Measurements from ENCODE around the gene LYPD8.
"Not testable (repeated sequence)": the region's sequence is repeated elsewhere in the genome, so short reads cannot be mapped to it uniquely, and the experiment has no call there.

LYPD8 gene

GRCh38 chr1:248755517-248755916 lies at the start of gene LYPD8:
Gene LYPD8, minus strand, starts transcription at chr1:248755759. Its CDS starts 4,678 bp downstream, at chr1:248751081.
- no peak for DNase-seq

DNA sequence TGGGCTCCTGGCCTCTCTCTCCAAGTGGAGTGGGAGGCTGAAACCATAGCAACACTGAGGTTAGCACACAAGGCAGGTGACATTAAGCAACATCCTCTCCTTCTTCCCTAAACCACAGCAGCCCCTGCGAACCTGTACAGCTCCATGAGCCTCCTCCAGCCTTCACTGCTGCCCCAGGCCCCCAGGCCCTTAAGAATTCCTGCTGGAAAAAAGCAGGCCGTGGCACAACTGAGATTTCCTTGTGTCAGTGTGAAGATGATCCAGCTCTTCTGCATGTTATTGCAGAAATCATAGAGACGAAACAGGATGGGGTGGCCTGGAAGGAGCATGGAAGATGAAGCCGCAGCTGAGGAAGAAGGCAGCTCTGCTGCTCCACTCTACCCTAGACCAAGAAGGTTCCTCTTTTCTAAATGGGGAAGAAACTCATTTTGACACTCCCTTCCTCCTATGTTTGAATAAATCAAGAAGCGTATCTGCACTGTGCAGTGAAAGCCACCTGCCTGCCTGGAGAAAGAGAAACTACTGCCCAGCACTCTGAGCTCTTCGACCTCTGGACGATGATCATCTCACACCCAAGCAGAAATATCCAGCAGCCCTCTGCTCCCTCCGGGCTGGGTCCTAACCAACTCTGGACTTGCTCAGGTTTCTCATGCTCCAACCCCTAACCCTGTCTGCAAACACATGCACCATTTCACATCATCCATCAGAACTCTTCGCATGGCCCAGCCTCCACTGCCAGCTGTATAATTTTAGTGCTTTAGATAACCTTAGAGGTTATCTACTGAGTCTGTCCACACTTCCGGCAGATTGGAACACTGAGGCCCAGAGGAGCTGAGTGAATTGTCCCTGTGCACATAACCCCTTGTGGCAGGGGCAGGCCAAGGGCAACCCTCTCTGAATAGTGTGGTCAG lies 49.5 kb upstream of the LYPD8 start:
- no peak for DNase-seq

DNA sequence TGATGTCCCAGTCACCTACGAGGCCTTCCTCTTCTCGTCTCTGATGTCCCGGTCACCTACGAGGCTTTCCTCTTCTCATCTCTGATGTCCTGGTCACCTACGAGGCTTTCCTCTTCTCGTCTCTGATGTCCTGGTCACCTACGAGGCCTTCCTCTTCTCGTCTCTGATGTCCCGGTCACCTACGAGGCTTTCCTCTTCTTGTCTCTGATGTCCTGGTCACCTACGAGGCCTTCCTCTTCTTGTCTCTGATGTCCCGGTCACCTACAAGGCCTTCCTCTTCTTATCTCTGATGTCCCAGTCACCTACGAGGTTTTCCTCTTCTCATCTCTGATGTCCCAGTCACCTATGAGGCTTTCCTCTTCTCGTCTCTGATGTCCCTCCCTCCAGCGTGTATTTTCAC lies 47.9 kb upstream of the LYPD8 start:
- not testable (repeated sequence) for DNase-seq

- DNase-seq, result no peak
Measured at GRCh38 chr1:248802454-248802853, 46.9 kb upstream of the LYPD8 start.

DNA sequence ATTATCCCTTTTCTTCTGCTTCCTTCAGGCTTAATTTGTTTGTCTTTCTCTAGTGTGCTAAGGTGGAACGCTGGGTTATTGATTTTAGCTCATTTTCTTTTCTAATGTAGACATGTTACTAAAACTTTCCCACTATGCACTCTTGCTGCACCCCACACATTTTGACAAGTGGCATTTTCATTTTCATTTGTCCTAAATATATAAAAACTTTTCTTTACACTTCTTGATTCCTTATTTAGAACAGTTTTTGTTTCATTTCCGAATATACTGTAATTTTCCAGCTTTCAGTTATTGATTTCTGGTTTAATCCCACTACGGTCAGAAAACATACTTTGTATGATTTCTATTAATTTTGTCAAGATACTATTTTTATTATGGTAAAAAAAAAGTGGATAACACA lies 44.9 kb upstream of the LYPD8 start:
- no peak for DNase-seq

DNA sequence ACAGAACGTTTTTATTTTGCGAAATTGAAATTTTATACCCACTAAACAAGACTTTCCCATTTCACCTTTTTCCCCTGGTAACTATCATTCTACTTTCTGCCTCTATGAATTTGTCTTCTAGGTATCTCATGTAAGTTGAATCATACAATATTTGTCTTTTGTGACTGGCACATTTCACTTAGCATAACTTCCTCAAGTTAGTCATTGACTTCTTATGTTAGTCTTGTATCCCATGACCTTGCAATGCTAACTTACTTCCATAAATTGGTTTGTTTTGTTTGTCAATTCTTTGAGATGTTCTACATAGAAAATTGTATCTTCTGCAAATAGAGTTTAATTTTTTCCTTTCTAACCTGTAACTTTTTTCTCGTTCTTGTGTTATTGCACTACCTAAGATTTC lies 43.2 kb upstream of the LYPD8 start:
- DNase-seq, result no peak

DNA sequence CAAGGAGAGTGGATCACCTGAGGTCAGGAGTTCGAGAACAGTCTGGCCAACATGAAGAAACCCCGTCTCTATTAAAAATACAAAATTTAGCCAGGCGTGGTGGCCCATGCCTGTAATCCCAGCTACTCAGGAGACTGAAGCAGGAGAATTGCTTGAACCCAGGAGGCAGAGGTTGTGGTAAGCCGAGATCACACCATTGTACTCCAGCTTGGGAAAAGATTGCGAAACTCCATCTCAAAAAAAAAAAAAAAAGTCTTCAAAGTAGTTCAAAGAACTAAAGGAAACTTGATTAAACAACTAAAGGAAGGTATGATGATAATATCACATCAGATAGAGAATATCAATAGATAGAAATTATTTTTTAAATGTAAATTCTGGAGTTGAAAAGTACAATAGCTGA lies 39.1 kb upstream of the LYPD8 start:
- not testable (repeated sequence) for DNase-seq

GRCh38 chr1:248793592-248793991 lies 38.0 kb upstream of the LYPD8 start:
- no peak for DNase-seq

DNA sequence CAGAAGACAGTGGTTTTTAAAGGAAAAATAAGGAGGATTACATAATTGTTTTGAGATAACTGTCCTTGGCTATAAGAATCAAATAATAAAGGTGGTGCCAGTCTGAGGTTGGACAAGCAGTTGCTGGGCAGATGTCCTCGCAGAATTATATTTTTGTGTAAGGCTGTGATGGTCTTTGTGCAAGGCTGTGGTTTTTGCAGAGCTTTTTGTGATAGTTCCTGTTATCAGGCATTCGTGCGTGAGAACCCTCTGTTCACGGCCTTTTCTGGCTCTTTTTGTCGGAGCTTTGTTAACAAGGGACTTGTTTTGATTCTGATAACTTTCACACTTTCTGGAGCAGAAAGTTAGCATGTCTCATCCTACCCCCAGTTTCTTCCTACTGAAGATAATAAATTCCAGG lies 36.8 kb upstream of the LYPD8 start:
- DNase-seq, result no peak

DNA sequence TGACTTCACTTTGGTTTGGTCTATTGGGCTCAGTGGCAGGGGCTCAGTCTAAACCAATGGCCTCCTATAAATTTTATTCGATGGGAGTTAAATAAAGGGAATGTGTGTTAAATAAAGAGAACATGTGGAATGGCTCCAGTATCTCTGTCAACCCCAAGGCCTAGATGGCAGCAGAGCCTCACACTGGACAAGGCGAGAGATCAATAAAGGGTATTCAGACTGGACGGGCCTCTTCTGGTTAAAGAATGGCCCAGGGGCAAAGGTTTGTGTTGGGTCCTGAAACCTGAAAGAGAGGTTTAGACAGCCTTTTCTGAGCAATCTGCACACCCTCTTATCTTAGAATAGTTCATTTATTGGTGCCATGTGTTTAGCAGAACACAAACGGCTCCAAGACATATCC lies 35.5 kb upstream of the LYPD8 start:
- no peak for DNase-seq

DNA sequence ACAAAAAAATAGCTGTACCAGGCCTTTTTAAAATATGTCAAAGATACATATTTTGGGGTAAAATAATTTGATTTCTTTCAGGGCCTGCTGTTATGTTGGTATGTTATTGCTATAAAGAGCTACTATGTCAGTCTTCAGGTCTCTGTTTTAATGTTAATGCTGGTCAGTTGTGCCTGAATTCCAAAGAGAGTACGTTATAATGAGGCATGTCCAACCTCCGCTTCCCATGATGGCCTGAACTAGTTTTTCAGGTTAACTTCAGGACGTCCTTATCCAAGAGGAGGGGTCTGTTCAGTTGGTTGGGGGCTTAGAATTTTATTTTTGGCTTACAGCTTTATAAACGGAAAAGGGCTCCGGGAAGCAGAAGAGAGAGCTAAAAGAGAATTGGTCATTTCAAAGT lies 34.9 kb upstream of the LYPD8 start:
- DNase-seq, result no peak

DNA sequence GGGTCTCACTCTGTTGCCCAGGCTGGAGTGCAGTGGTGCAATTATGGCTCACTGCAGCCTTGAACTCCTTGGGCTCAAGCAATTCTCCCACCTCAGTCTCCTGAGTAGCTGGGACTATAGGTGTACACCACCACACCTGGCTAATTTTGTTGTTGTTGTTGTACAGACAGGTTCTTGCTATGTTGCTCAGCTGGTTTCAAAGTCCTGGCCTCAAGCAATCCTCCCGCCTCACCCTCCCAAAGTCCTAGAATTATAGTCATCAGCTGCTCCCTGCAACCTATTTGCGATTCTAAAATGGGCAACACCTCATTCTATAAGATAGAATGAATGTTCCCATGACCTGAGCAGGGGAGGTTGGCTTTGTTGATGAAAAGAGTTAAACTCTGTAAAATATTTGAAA lies 33.8 kb upstream of the LYPD8 start:
- DNase-seq, result not testable (repeated sequence)

DNA sequence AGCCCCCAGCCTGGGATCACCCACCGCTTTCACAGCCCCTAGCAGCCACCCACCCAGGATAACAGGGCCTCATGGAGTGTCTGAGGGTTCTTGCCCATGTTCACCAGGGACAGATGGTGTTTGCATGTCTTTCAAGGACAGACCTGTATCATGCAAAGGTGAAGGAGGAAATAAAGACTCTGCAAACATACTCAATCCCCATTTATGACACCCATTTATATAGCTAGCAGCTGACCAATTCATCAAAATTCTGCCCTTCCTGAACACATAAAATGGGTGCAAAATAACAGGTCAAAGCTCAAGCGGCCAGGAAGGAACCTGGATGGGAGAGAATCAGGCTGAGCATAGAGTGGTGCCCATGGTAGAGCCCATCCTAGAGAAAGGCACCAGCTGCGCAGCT lies 32.8 kb upstream of the LYPD8 start:
- no peak for DNase-seq

GRCh38 chr1:248787430-248787829 lies 31.9 kb upstream of the LYPD8 start:
- DNase-seq, result no peak

DNA sequence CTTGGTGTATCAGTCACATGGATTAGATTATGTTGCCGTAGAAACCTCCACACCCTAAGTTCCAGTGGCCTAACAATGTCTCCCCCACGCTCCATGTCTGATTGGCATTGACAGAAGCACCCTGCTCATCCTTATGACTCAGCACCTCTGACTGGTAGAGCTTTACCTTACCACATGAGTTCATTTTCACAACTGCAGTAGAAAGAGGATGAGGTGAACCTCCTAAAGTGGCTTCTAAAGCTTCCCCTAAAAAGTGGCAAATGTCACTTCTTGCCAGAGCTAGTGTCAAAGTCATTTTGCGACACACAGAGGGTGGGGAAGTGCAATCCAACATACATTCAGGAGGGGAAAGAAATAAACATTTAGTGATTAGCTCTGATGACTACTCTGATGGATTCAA lies 30.6 kb upstream of the LYPD8 start:
- no peak for DNase-seq

GRCh38 chr1:248783367-248783766 lies 27.8 kb upstream of the LYPD8 start:
- DNase-seq, result no peak

DNA sequence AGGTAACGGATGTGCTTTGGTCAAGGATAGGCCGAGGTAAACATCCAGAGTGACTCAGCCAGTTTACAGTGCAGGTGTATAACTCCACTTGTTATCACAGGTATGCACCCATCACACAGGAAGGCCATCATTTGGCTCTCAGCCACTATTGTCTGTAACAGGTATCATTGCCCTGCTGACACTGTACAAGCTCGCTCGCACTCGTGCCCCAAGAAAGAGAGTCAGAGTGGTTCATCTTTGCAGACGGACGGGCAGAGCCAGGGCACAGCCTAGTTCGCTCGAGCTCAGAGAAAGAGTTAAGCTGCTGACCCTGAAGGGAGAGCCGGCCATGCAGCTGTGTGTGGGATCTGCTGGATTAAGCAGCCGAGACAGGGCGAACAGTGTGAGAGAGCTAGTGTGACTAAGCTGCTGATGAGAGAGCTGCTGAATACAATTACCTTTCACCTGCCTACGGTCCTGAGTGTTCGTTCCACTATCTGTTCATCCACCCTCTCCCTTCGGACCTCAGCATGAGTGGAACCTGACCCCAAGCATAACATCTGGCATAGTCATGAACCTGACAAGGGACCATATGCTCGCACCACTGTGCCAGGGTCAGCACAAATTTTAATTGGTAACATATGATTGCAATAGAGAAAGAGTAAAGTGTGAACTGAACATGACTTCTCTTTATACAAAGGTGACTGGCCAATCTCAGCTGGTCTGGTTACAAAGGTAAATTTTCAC lies 27.0 kb upstream of the LYPD8 start:
- no peak for DNase-seq

GRCh38 chr1:248779350-248779749 lies 23.8 kb upstream of the LYPD8 start:
- no peak for DNase-seq

- DNase-seq, result no peak
Measured at GRCh38 chr1:248778906-248779305, 23.3 kb upstream of the LYPD8 start.

GRCh38 chr1:248776991-248777390 lies 21.4 kb upstream of the LYPD8 start:
- DNase-seq, result no peak

DNA sequence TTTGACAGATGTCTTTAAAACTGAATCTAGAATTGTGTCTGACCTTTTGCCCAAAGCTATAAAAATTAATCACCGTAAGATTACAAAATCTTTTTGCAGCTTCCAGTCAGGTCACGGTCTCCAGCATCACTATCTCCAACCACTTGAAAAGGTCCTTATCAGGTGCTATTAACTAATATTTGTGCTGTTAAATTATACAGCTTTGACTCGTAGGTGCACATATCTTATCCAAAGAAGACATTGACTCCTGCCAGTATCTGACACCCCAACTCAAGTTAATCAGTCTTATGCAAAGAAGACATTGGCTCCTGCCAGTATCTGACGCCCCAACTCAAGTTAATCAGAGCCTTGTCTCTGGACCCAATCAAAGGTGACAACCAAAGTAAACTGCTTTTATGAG lies 19.9 kb upstream of the LYPD8 start:
- no peak for DNase-seq

GRCh38 chr1:248759644-248760043 lies 4.1 kb upstream of the LYPD8 start:
- DNase-seq, result no peak

- DNase-seq, result no peak
Measured at GRCh38 chr1:248758352-248758751, 2.8 kb upstream of the LYPD8 start.
